ENCODE results near the gene TBC1D5. TPM values are rescaled to one million over a fixed set of nuclear protein-coding genes. Genes with fewer than 3 reads are reported as not detected.
"Not testable (repeated sequence)": the region's sequence is repeated elsewhere in the genome, so short reads cannot be mapped to it uniquely, and the experiment has no call there.

The TBC1D5 gene
- total and polyA plus RNA-seq, 2 of the 4 experiments (the other 2 are of a cell fraction) = 16.4 to 57.0 TPM

GRCh38 chr3:17707813-17708543 is 34.5 kb downstream of the TBC1D5 start:
- H3K18ac ChIP-seq (ENCODE audit: low read depth, low read length) = no peak overlapping the region
- no peak overlapping the region for H2AK9ac ChIP-seq (replicated peaks; ENCODE audit: low read depth, low read length, poor library complexity)
- H3K36me3 ChIP-seq (ENCODE audit: control insufficient read depth, insufficient read depth, low read length) = no peaks in the 10 kb centered on the region
- no peak overlapping the region for H2BK20ac ChIP-seq (ENCODE audit: low read depth, low read length)
- H3K4me2 ChIP-seq (ENCODE audit: low read depth, low read length) = no peak overlapping the region
- no peaks in the 10 kb centered on the region for H3K9me3 ChIP-seq (ENCODE audit: control insufficient read depth, insufficient read depth, low read length)
- no peak overlapping the region for H3K14ac ChIP-seq (replicated peaks; ENCODE audit: low read depth, low read length)
- ChIA-PET POLR2A (ENCODE audit: unreplicated experiment) (no interaction called here), CTCF (no interaction called here)
- peaks cover 2 to 7% of the 10 kb centered on the region in 2 experiments; a peak in 2 of 4 replicates for H3K79me1 ChIP-seq (ENCODE audit: low read depth in 1 of 2, low read length in 2 of 2)
- H4K8ac ChIP-seq (ENCODE audit: low read depth in 2 of 2, low read length in 2 of 2) = no peak overlapping the region; a peak in 1 of 4 replicates
- H2BK120ac ChIP-seq (ENCODE audit: low read depth, low read length) = no peak overlapping the region
- ATAC-seq (ENCODE audit: low read depth) = peak; percentile 53
- in situ Hi-C loops (cut with MboI; ENCODE audit: low sequenced_read_pairs) = no loop called here
- no peak overlapping the region for H4K91ac ChIP-seq (ENCODE audit: insufficient read depth, low read depth, low read length)
- H3K27me3 ChIP-seq (ENCODE audit: control insufficient read depth, insufficient read depth, low read length) = no peaks in the 10 kb centered on the region
- TF ChIP-seq RCOR1 (IDR thresholded peaks at IDR 0.05; ENCODE audit: insufficient replicate concordance, low read length) = no peak
- 0 out of 2 replicates have a peak, but pooled peaks have one; percentile 33 for TF ChIP-seq CEBPB (IDR thresholded peaks at IDR 0.05; ENCODE audit: low read depth, low read length)
- TF ChIP-seq CHD1 (IDR thresholded peaks at IDR 0.05; ENCODE audit: low read depth, low read length) = no peak
- H3K4me1 ChIP-seq (ENCODE audit: control insufficient read depth, insufficient read depth, low read length) = no peaks in the 10 kb centered on the region
- H4K5ac ChIP-seq (ENCODE audit: low read depth, low read length) = no peak overlapping the region
- H3K56ac ChIP-seq (ENCODE audit: extremely low read depth, insufficient read depth, low read length) = no peak overlapping the region
- H3K23ac ChIP-seq (ENCODE audit: low read depth, low read length) = no peak overlapping the region
- H4K20me1 ChIP-seq (ENCODE audit: insufficient read depth, low read length) = no peaks in the 10 kb centered on the region
- H3K27ac ChIP-seq (ENCODE audit: insufficient read depth, low read length) = no peak overlapping the region
- intact Hi-C loops (cut with micrococcal nuclease) = no loop called here
- no peak overlapping the region for H2AFZ ChIP-seq (replicated peaks; ENCODE audit: low read length, poor library complexity)
- no peak overlapping the region for H2BK15ac ChIP-seq (ENCODE audit: low read depth, low read length)
- H3K4me3 ChIP-seq (ENCODE audit: insufficient read depth, low read depth, low read length) = no peak overlapping the region
- BruUV-seq (replicated peaks) = no TSS peak
- H2BK5ac ChIP-seq (ENCODE audit: low read depth, low read length, poor library complexity, severe bottlenecking) = no peak overlapping the region
- dilution Hi-C loops (cut with HindIII; ENCODE audit: low sequenced_read_pairs, unreplicated experiment) = no loop called here
- no peak overlapping the region for H3K9ac ChIP-seq (ENCODE audit: low read depth, low read length)
- DNase-seq = peak; percentile 55
- no peak overlapping the region for H2AK5ac ChIP-seq (ENCODE audit: low read depth, low read length)
- no peaks in the 10 kb centered on the region for H3K9me1 ChIP-seq (ENCODE audit: insufficient read depth, low read length)
- WGBS, 2 experiments (ENCODE audit: extremely low coverage in 2 of 2, insufficient read length in 1 of 2) = no CpG with 5 or more reads among the region's 4 CpGs
- no peak overlapping the region for H3K4ac ChIP-seq (ENCODE audit: low read depth, low read length)

- CTCF ChIA-PET; BruUV-seq (replicated peaks): not testable (repeated sequence)
These were observed 36.4 kb downstream of the TBC1D5 start for GRCh38 chr3:17705991-17706390.

More at GRCh38 chr3:17705991-17706390, 36.4 kb downstream of the TBC1D5 start:
- H3K9me3 ChIP-seq (ENCODE audit: control insufficient read depth, insufficient read depth, low read length); H3K9ac ChIP-seq (ENCODE audit: low read depth, low read length); intact Hi-C loops (cut with micrococcal nuclease); H4K8ac ChIP-seq (ENCODE audit: low read depth in 2 of 2, low read length in 2 of 2); H2BK120ac ChIP-seq (ENCODE audit: low read depth, low read length); H3K4me3 ChIP-seq (ENCODE audit: insufficient read depth, low read depth, low read length); H3K27me3 ChIP-seq (ENCODE audit: control insufficient read depth, insufficient read depth, low read length); dilution Hi-C loops (cut with HindIII; ENCODE audit: low sequenced_read_pairs, unreplicated experiment); H2AK9ac ChIP-seq (replicated peaks; ENCODE audit: low read depth, low read length, poor library complexity); H4K20me1 ChIP-seq (ENCODE audit: insufficient read depth, low read length); H3K56ac ChIP-seq (ENCODE audit: extremely low read depth, insufficient read depth, low read length); DNase-seq; H3K14ac ChIP-seq (replicated peaks; ENCODE audit: low read depth, low read length); H4K5ac ChIP-seq (ENCODE audit: low read depth, low read length); H3K4me2 ChIP-seq (ENCODE audit: low read depth, low read length); H3K79me1 ChIP-seq (ENCODE audit: low read depth in 1 of 2, low read length in 2 of 2); H3K18ac ChIP-seq (ENCODE audit: low read depth, low read length); H3K23ac ChIP-seq (ENCODE audit: low read depth, low read length); H3K4ac ChIP-seq (ENCODE audit: low read depth, low read length); in situ Hi-C loops (cut with MboI; ENCODE audit: low sequenced_read_pairs); H3K36me3 ChIP-seq (ENCODE audit: control insufficient read depth, insufficient read depth, low read length); H3K4me1 ChIP-seq (ENCODE audit: control insufficient read depth, insufficient read depth, low read length); H2BK5ac ChIP-seq (ENCODE audit: low read depth, low read length, poor library complexity, severe bottlenecking); H3K27ac ChIP-seq (ENCODE audit: insufficient read depth, low read length); POLR2A ChIA-PET (ENCODE audit: unreplicated experiment); H3K9me1 ChIP-seq (ENCODE audit: insufficient read depth, low read length); ATAC-seq (ENCODE audit: low read depth); H4K91ac ChIP-seq (ENCODE audit: insufficient read depth, low read depth, low read length); H2AFZ ChIP-seq (replicated peaks; ENCODE audit: low read length, poor library complexity); H2AK5ac ChIP-seq (ENCODE audit: low read depth, low read length); H2BK15ac ChIP-seq (ENCODE audit: low read depth, low read length); H2BK20ac ChIP-seq (ENCODE audit: low read depth, low read length): not testable (repeated sequence)
- WGBS, 2 experiments (ENCODE audit: extremely low coverage in 2 of 2, insufficient read length in 1 of 2) = no CpG with 5 or more reads among the region's 15 CpGs

Data from IMR-90 (cell line).